H1 (cell line): Measurements from ENCODE around the gene ARG2. TPM values are rescaled to one million over a fixed set of nuclear protein-coding genes. Genes with fewer than 3 reads are reported as not detected.

Experiments used
- CTCF ChIA-PET: fragments of 300-600 bp; sonication (Branson Sonifier 250); formaldehyde crosslinking; loops from one replicate; lab custom pipeline; 2021; ENCODE audit not compliant: partially characterized antibody; lab: Charles Lee
- POLR2A ChIA-PET: fragments of 300-600 bp; sonication (Branson Sonifier 250); formaldehyde crosslinking; loops from one replicate; lab custom pipeline; 2021; ENCODE audit warnings: inconsistent platforms; ENCODE audit not compliant: partially characterized antibody; lab: Charles Lee
- DNase-seq, 2 experiments: peaks; one replicate each; pipeline versions ENCODE4 v3.0.0 to v3.0.0-alpha.2; 2010 to 2022; ENCODE audit warnings: low spot score in 2 of 2, low read depth in 1 of 2, mixed read lengths in 1 of 2
- FAIRE-seq: peaks from 2 replicates; lab custom pipeline; 2011; peaks lifted over from hg19 to GRCh38; lab: Jason Lieb, UNC
- H2AFZ ChIP-seq: 2 replicates; pipeline ENCODE4 v1.8.1; 2012; ENCODE audit warnings: low read length, inconsistent platforms
- H2AK5ac ChIP-seq: 2 replicates; pipeline ENCODE4 v1.6.1; 2013; ENCODE audit warnings: low read depth, low read length
- H2BK120ac ChIP-seq: replicated peaks from 2 replicates; pipeline ENCODE3; 2013; ENCODE audit warnings: low read depth, low read length, inconsistent platforms
- H2BK12ac ChIP-seq: 2 replicates; pipeline ENCODE4 v1.6.1; 2013; ENCODE audit warnings: low read depth, low read length
- H2BK15ac ChIP-seq: 2 replicates; pipeline ENCODE4 v1.6.1; 2013; ENCODE audit warnings: low read length
- H2BK20ac ChIP-seq: 2 replicates; pipeline ENCODE4 v1.6.1; 2013; ENCODE audit warnings: low read length
- H2BK5ac ChIP-seq: 2 replicates; pipeline ENCODE4 v1.6.1; 2013; ENCODE audit warnings: low read depth, low read length
- H3K14ac ChIP-seq: 2 replicates; pipeline ENCODE4 v1.6.1; 2013; ENCODE audit warnings: inconsistent platforms; ENCODE audit not compliant: insufficient read length
- H3K18ac ChIP-seq: 2 replicates; pipeline ENCODE4 v1.6.1; 2013; ENCODE audit warnings: low read length; ENCODE audit errors: extremely low read depth
- H3K23ac ChIP-seq: 2 replicates; pipeline ENCODE4 v1.6.1; 2013; ENCODE audit warnings: inconsistent platforms; ENCODE audit not compliant: insufficient read length
- H3K23me2 ChIP-seq: 2 replicates; pipeline ENCODE4 v1.6.1; 2013; ENCODE audit warnings: low read depth, low read length
- H3K27ac ChIP-seq: 2 replicates; pipeline ENCODE4 v1.6.1; 2011; ENCODE audit warnings: low read depth, low read length, inconsistent platforms
- H3K27me3 ChIP-seq, 4 experiments: replicated peaks in 1 of 4; 1 replicate in 1 of 4; 2 replicates in 3 of 4; pipeline versions ENCODE4 v1.6.1 to v1.8.1; 2011 to 2013; ENCODE audit warnings: low read length in 3 of 4, mild to moderate bottlenecking in 3 of 4, inconsistent platforms in 2 of 4, mixed read lengths in 2 of 4, moderate library complexity in 1 of 4; ENCODE audit not compliant: control insufficient read depth in 3 of 4, insufficient read depth in 3 of 4; ENCODE audit errors: extremely low read depth in 1 of 4
- H3K36me3 ChIP-seq, 4 experiments: 2 replicates each; pipeline versions ENCODE4 v1.6.1 to v1.8.1; 2011 to 2013; ENCODE audit warnings: mild to moderate bottlenecking in 4 of 4, low read length in 3 of 4, moderate library complexity in 2 of 4, control low read depth in 1 of 4, inconsistent platforms in 1 of 4; ENCODE audit not compliant: insufficient read depth in 4 of 4, control insufficient read depth in 2 of 4
- H3K4ac ChIP-seq: replicated peaks from 2 replicates; pipeline ENCODE3; 2013; ENCODE audit warnings: low read length, low read depth, mixed read lengths, inconsistent platforms; ENCODE audit not compliant: insufficient read length
- H3K4me1 ChIP-seq, 4 experiments: replicated peaks in 1 of 4; 1 replicate in 1 of 4; 2 replicates in 3 of 4; pipeline versions ENCODE4 v1.6.1 to v1.8.1; 2011 to 2013; ENCODE audit warnings: low read length in 3 of 4, inconsistent platforms in 2 of 4, mixed read lengths in 1 of 4; ENCODE audit not compliant: insufficient read depth in 4 of 4, control insufficient read depth in 3 of 4
- H3K4me2 ChIP-seq, 2 experiments: 2 replicates each; pipeline versions ENCODE4 v1.6.1 to v1.8.1; 2011 to 2013; ENCODE audit warnings: low read depth in 2 of 2, low read length in 2 of 2, control low read depth in 1 of 2, inconsistent platforms in 1 of 2, mild to moderate bottlenecking in 1 of 2; ENCODE audit not compliant: insufficient read depth in 1 of 2
- H3K4me3 ChIP-seq, 4 experiments: fragments of 200-600, 300-600 bp in 1 of 4; sonication (generic), shearing (Covaris generic), sonication (Bioruptor Twin) in 1 of 4; 2 replicates each; pipeline versions ENCODE4 v1.5.1 to v1.8.1; 2011 to 2016; ENCODE audit warnings: low read length in 4 of 4, low read depth in 3 of 4, control low read depth in 2 of 4, inconsistent platforms in 2 of 4, mild to moderate bottlenecking in 2 of 4, mixed read lengths in 1 of 4, moderate library complexity in 1 of 4; ENCODE audit not compliant: insufficient read depth in 2 of 4; ENCODE audit errors: extremely low read depth in 1 of 4
- H3K56ac ChIP-seq: replicated peaks from 2 replicates; pipeline ENCODE3; 2013; ENCODE audit warnings: low read depth, mild to moderate bottlenecking, mixed read lengths, low read length, inconsistent platforms; ENCODE audit not compliant: insufficient read length
- H3K79me1 ChIP-seq: 2 replicates; pipeline ENCODE4 v1.6.1; 2013; ENCODE audit warnings: low read depth, low read length, control low read depth
- H3K79me2 ChIP-seq, 2 experiments: 2 replicates each; pipeline versions ENCODE4 v1.6.1 to v1.8.1; 2012 to 2013; ENCODE audit warnings: low read length in 2 of 2, mild to moderate bottlenecking in 2 of 2, inconsistent platforms in 1 of 2; ENCODE audit not compliant: insufficient read depth in 2 of 2, control insufficient read depth in 1 of 2
- H3K9ac ChIP-seq, 4 experiments: replicated peaks in 1 of 4; 1 replicate in 1 of 4; 2 replicates in 3 of 4; pipeline versions ENCODE4 v1.6.1 to v1.8.1; 2011 to 2013; ENCODE audit warnings: low read depth in 3 of 4, low read length in 3 of 4, control low read depth in 2 of 4, mild to moderate bottlenecking in 2 of 4, moderate library complexity in 2 of 4, inconsistent platforms in 1 of 4; ENCODE audit errors: extremely low read depth in 1 of 4
- H3K9me3 ChIP-seq, 2 experiments: 2 replicates each; pipeline versions ENCODE4 v1.6.1 to v1.8.1; 2012 to 2013; ENCODE audit warnings: mild to moderate bottlenecking in 2 of 2, moderate library complexity in 2 of 2, control low read depth in 1 of 2, inconsistent platforms in 1 of 2, low read depth in 1 of 2, low read length in 1 of 2, mixed read lengths in 1 of 2; ENCODE audit not compliant: insufficient read depth in 2 of 2
- H4K20me1 ChIP-seq, 2 experiments: replicated peaks in 1 of 2; 2 replicates each; pipeline versions ENCODE3 to v1.8.1; 2011 to 2013; ENCODE audit warnings: inconsistent platforms in 2 of 2, low read length in 2 of 2, mild to moderate bottlenecking in 1 of 2; ENCODE audit not compliant: insufficient read depth in 2 of 2, control insufficient read depth in 1 of 2
- H4K5ac ChIP-seq: 2 replicates; pipeline ENCODE4 v1.6.1; 2013; ENCODE audit warnings: low read length, low read depth, mixed read lengths, inconsistent platforms; ENCODE audit not compliant: insufficient read length
- H4K8ac ChIP-seq: 2 replicates; pipeline ENCODE4 v1.8.0; 2013; ENCODE audit warnings: mild to moderate bottlenecking, moderate library complexity, low read length, inconsistent platforms; ENCODE audit not compliant: insufficient read depth; ENCODE audit errors: extremely low read depth
- H4K91ac ChIP-seq: replicated peaks from 2 replicates; pipeline ENCODE3; 2013; ENCODE audit warnings: low read length, mixed read lengths, inconsistent platforms; ENCODE audit not compliant: insufficient read length
- BACH1 ChIP-seq: IDR thresholded peaks from 2 replicates; pipeline ENCODE4 v1.6.1; 2012; ENCODE audit warnings: low read length, improper control_type of control experiment
- BCL11A ChIP-seq, 2 experiments: IDR thresholded peaks; one replicate each; pipeline ENCODE4 v1.6.1; 2011; ENCODE audit warnings: low read depth in 2 of 2, low read length in 2 of 2, mild to moderate bottlenecking in 2 of 2
- CHD2 ChIP-seq: IDR thresholded peaks from 2 replicates; pipeline ENCODE4 v1.6.1; 2012; ENCODE audit warnings: low read length, improper control_type of control experiment
- JUND ChIP-seq: IDR thresholded peaks from 2 replicates; pipeline ENCODE4 v1.6.1; 2011; ENCODE audit warnings: mild to moderate bottlenecking, improper control_type of control experiment, low read length
- KDM5A ChIP-seq: fragments of 200-600 bp; IDR thresholded peaks from 2 replicates; pipeline ENCODE4 v1.7.1; 2012; ENCODE audit warnings: mild to moderate bottlenecking, low read length, inconsistent platforms, mixed read lengths
- RNF2 ChIP-seq: fragments of 200-900, 300-1000 bp; sonication (generic); IDR thresholded peaks from 2 replicates; pipeline ENCODE4 v1.7.1; 2016; ENCODE audit warnings: borderline replicate concordance, low read depth, mild to moderate bottlenecking, antibody characterized with exemption, low read length; ENCODE audit not compliant: poor library complexity, severe bottlenecking; ENCODE audit errors: missing control alignments
- SIN3A ChIP-seq, 2 experiments: IDR thresholded peaks in 1 of 2; conservative IDR thresholded peaks in 1 of 2; 2 replicates each; pipeline ENCODE4 v1.6.1; 2011 to 2012; ENCODE audit warnings: low read length in 2 of 2, improper control_type of control experiment in 1 of 2, low read depth in 1 of 2, mild to moderate bottlenecking in 1 of 2
- SP1 ChIP-seq: IDR thresholded peaks from 2 replicates; pipeline ENCODE4 v1.6.1; 2011; ENCODE audit warnings: low read depth, low read length
- SRF ChIP-seq: IDR thresholded peaks from 2 replicates; pipeline ENCODE4 v1.6.1; 2011; ENCODE audit warnings: mild to moderate bottlenecking, low read depth, low read length, moderate library complexity
- TEAD4 ChIP-seq: IDR thresholded peaks from 2 replicates; pipeline ENCODE4 v1.6.1; 2012; ENCODE audit warnings: low read depth, low read length, inconsistent platforms, mixed read lengths
- WGBS, 2 experiments: shearing (Covaris generic) in 1 of 2; methylation state at CpG; one replicate each; pipeline versions ENCODE4 v1.1.6 to v1.1.7; 2013 to 2015; ENCODE audit warnings: low lambda C conversion rate in 2 of 2, mixed read lengths in 2 of 2, inconsistent platforms in 1 of 2, low coverage in 1 of 2, missing lambda C conversion rate in 1 of 2; ENCODE audit not compliant: insufficient replicate concordance in 2 of 2, insufficient coverage in 1 of 2, insufficient read length in 1 of 2; ENCODE audit errors: extremely low coverage in 1 of 2, missing lambda C conversion rate in 1 of 2; 5-methylcytosine and 5-hydroxymethylcytosine counted together
- polyA plus RNA-seq, 7 experiments: library from polyadenylated mRNA; depleted of rRNA in 3 of 7; stranded (reverse) in 5 of 7; unstranded in 2 of 7; fragments of >200 nt in 5 of 7; fragments of 200-250 nt in 2 of 7; gene quantifications; 1 replicate in 5 of 7; 2 replicates in 1 of 7; 4 replicates in 1 of 7; pipeline versions ENCODE4 v1.2.1 to v1.2.3, GENCODE V29; 2011 to 2013; ENCODE audit warnings: missing spikeins in 2 of 7, mixed read lengths in 2 of 7
- total RNA-seq: library from RNA; stranded (reverse); fragmentation: NEBNext Ultra II Directional; extraction: Animal tissue kit (Norgen Biotek cat#: 25700); gene quantifications from 2 replicates; pipeline ENCODE4 v1.2.1, GENCODE V29; 2021

ARG2 gene
- total and polyA plus RNA-seq, 2 of the 8 experiments (the other 6 are each of a cell fraction or from before 2014, with no cell fraction given), result 49.9 to 59.1 TPM

DNA sequence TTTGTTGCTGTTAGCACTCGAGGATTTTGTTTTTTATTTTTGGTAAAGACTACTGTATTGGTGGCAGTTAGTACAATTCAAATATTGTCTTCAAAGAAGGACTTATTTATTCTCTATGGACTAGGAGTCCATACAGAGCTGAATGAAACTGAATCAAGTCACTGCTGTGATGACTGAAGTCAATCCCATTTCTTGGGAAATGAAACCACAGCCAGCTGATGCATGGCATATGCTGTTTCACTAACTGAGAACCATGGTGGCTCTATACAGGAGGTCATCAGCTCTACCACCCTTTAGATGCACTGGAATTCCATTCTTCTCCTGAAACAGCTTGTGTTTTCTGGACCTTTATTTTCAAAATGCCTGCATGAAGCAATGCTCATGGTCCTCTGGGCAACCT, 32.5 kb downstream of the ARG2 start:
- Histone ChIP-seq H3K23me2 (no peaks in the 10 kb centered on the region), H2AFZ (no peak overlapping the region), H3K79me2 (no peaks in the 10 kb centered on the region), H4K20me1 (no peaks in the 10 kb centered on the region), H3K4me2 (no peak overlapping the region), H2BK5ac (no peak overlapping the region), H3K4me1 (no peaks in the 10 kb centered on the region), H3K14ac (no peak overlapping the region), H3K23ac (no peak overlapping the region), H3K56ac (no peak overlapping the region), H4K91ac (no peak overlapping the region), H3K4me3 (no peak overlapping the region), H4K5ac (no peak overlapping the region), H2BK20ac (no peak overlapping the region), H4K8ac (no peak overlapping the region), H2BK15ac (no peak overlapping the region), H3K27ac (no peak overlapping the region), H3K27me3 (no peaks in the 10 kb centered on the region), H3K79me1 (no peaks in the 10 kb centered on the region), H2BK12ac (no peak overlapping the region), H3K18ac (no peak overlapping the region), H2AK5ac (no peak overlapping the region), H3K9me3 (no peaks in the 10 kb centered on the region), H2BK120ac (no peak overlapping the region), H3K4ac (no peak overlapping the region), H3K9ac (no peak overlapping the region), H3K36me3 (peaks cover 26 to 70% (median 57%) of the 10 kb centered on the region in 4 experiments)
- ChIA-PET CTCF (interaction anchor here (1.0 to 5.8 kb wide), 13 partner anchors 10 to 225 kb away, joined by 3 to 34 read pairs (median 5); no protein-coding TSS in a partner anchor), POLR2A (interaction anchor here (1.0 to 1.1 kb wide), 2 partner anchors 12 to 43 kb away, joined by 4 read pairs; partner anchors contain the start of gene RDH11)
- WGBS, 2 experiments, result 89% methylated on average over 1 of the region's 1 CpG; no CpG with 5 or more reads in 1 of the 2 experiments
- FAIRE-seq (no peak), DNase-seq (no peak)
- no peak for TF ChIP-seq RNF2
- no peak for TF ChIP-seq CHD2
- TF ChIP-seq JUND, result no peak
- TF ChIP-seq SIN3A (conservative IDR thresholded peaks at IDR 0.05 in 1 of 2, IDR thresholded peaks at IDR 0.05 in 1 of 2; ENCODE audit: low read depth in 1 of 2, low read length in 2 of 2), result no peak
- no peak for TF ChIP-seq BCL11A (IDR thresholded peaks at IDR 0.05; ENCODE audit: low read depth in 2 of 2, low read length in 2 of 2)
- no peak for TF ChIP-seq SP1
- TF ChIP-seq KDM5A, result no peak
- TF ChIP-seq TEAD4, result no peak
- no peak for TF ChIP-seq BACH1
- TF ChIP-seq SRF, result no peak
